ENCODE measurements around the gene LIMK2.

GRCh38 chr22:31246687-31247086, 34.6 kb downstream of the LIMK2 start:
- no peak for TF ChIP-seq CTCF (IDR thresholded peaks at IDR 0.05)
- TF ChIP-seq POLR2AphosphoS5 (IDR thresholded peaks at IDR 0.05): no peak
- no peak for TF ChIP-seq POLR2A (IDR thresholded peaks at IDR 0.05)

Measured in breast epithelium (tissue), 3 donors.